Right ventricle myocardium superior (tissue), 1 donor: ENCODE results near the gene KCNQ1. TPM values are rescaled to one million over a fixed set of nuclear protein-coding genes. Genes with fewer than 3 reads are reported as not detected.

Experiments used
- ATAC-seq: fragments of 200-7000 bp; cut with Tn5 transposase; one replicate; pipeline ENCODE4 v1.9.1; 2020; ENCODE audit warnings: mild to moderate bottlenecking; ENCODE audit not compliant: poor library complexity
- DNase-seq: peaks from one replicate; pipeline ENCODE4 v3.0.0-alpha.2; 2020
- intact Hi-C: fragments of 100-400 bp; cut with DNase I; formaldehyde crosslinking; loops from one replicate; pipeline ENCODE4 v1.11.2; 2022
- total RNA-seq: library from RNA; stranded (reverse); fragmentation: NEBNext Ultra II Directional; extraction: Animal tissue kit (Norgen Biotek cat#: 25700); gene quantifications from one replicate; pipeline ENCODE4 v1.2.1, GENCODE V29; 2021
- donor health status: DM: no; HTN: yes; CAD: no; lungs with severe emphysema.

Gene KCNQ1
- total RNA-seq, 1 donor from 2014 or later: 33.4 TPM

- intact Hi-C loops: loop anchor here (10.0 kb wide), 1 partner anchor 64 kb away; no protein-coding TSS in a partner anchor
- ATAC-seq (no peak), DNase-seq (peak; percentile 33)
Observed at GRCh38 chr11:2828585-2829330, 383.9 kb downstream of the KCNQ1 start.

DNA sequence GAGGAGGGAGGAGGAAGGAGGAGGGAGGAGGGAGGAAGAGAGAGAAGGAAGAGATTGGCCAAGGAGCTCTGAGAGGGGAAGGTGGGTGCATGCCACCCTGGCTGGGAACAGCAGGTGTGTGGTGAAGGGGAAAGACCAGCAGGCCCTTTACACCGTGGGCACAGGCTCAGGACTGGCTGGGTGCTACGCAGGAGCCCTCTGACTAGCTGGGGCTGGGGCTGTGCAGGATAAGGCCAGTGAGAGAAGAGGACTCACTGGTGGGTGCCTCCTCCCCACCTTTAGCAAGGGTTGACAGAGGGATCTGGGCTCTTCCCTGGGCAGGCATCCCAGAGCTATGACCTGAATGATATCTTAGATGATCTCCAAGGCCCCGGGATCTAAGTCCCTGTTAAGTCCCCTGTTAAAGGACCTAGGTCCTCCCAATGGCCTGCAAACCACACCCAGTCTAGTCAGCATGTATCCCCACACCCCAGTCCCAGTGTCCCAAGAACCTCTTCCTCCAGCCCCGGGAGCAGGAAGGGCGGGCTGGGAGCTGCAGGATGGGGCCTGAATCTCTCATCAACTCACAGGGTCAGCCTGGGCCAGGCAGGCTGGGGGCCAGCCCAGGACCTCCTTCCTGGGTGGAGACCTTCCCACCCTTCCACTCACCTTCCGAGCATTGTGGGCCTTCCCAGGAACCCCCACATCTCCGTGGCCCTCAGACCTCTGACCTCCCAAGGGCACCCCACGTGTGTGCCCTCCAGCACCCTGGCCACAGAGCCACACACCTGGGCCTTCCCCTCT, 385.4 kb downstream of the KCNQ1 start:
- intact Hi-C loops: no loop called here
- ATAC-seq: no peak

GRCh38 chr11:2830886-2831285, 386.1 kb downstream of the KCNQ1 start:
- intact Hi-C loops: no loop called here
- ATAC-seq (no peak), DNase-seq (peak; percentile 26)

More for the DNA sequence above, 385.4 kb downstream of the KCNQ1 start:
- peak; percentile 67 for DNase-seq

- intact Hi-C loops: no loop called here
- DNase-seq (peak; percentile 32), ATAC-seq (no peak)
Observed at GRCh38 chr11:2831781-2832532, 387.1 kb downstream of the KCNQ1 start.

DNA sequence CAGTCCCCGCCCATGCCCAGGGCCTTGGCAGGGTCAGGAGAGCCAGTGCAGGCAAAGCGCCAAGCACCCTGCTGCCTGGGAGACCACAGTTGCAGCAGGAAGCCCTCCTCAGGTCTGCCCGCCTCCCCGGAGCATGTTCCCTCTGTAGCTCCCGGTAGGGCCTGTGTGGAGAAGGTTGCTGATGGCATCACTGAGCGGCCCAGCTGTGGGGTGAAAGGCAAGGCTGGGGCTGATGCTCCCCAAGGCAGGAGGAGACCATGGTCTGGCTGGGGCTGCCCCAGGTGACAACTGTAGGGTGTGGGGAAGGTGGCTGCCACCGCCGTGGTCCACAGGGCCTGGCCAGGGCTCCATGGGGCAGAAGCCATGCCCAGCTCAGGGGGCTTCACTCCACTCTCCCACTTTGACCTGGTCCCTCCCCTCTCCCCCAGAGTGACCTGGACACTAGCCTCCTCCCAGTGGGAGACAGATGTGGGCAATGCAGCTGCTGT, 387.8 kb downstream of the KCNQ1 start:
- DNase-seq (peak; percentile 22), ATAC-seq (no peak)
- intact Hi-C loops: no loop called here

DNA sequence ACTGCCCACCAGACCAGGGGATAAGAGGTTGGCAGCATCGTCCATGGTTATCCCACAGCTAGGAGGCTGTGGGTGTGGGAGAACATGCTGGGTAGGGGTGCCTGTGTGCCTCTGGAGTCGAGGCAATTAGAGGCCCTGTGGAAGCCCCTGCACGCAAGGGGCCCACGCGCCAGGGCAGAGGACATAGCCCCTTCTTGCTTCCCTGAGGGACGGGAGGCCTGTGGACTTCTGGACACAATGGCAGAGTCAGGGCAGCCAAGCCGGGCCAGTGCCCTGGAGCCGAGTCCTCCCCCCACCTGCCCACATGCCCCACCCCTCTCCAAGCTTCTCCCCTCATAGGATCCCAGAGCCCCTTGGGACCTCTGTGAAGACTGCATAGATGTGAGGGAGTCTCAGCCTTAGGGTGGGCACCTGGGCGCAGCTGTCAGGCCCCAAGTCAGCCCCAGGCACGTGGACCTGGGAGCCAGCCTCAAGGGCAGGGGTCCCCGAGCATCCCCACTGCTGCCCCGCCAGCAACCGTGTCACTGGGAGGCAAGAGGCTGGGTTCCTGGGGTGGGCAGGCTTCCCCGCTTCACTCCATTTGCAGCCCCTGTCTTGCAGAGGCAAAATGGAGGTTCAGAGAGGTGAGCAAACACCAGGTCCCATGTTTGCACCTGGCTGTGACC, 388.4 kb downstream of the KCNQ1 start:
- ATAC-seq (no peak), DNase-seq (peak; percentile 24)
- intact Hi-C loops: no loop called here

- peak; percentile 35 for DNase-seq
- ATAC-seq: no peak
- intact Hi-C loops: no loop called here
Observed at GRCh38 chr11:2833716-2834502, 389.1 kb downstream of the KCNQ1 start.

GRCh38 chr11:2834503-2835273, 389.9 kb downstream of the KCNQ1 start:
- DNase-seq: no peak
- intact Hi-C loops: no loop called here
- ATAC-seq: no peak

DNA sequence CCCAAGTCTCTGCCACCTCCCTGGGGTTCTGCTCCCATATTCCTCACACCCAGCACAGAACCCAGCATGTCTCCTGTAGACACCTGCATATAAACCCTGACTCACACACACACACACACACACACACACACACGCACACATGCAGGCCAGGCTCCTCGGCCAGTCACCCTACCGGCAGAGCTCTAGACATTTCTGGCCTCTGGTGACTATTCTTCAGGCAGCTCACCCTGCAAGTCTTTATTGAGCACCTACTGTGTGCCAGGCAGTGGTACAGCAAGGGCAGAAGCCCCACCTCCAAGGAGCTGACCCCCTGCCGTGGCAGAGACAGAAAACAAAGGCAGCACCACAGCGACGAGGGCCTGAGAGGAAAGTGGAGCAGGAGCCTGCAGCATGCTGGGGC, 390.5 kb downstream of the KCNQ1 start:
- DNase-seq: no peak
- intact Hi-C loops: no loop called here
- ATAC-seq: no peak

DNA sequence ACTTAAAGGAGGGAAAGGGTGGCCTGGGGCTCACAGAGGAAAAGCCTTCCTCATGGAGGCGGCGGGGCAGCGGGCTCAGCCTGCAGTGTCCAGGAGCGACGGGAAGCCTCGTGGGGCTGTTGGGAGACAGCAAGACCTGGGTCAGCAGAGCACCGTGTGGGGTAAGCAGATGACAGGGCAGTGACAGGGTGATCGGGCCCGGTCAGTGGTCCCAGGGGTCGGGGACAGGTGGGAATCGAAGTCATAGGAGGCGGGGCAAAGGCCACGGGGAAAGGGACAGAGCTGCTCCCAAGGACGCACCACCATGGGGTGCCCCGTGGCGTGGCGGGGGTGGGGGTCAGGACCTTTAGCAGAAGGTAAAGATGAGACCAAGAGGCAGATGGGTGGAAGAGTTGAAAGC, 390.9 kb downstream of the KCNQ1 start:
- intact Hi-C loops: no loop called here
- ATAC-seq (no peak), DNase-seq (no peak)

- ATAC-seq: no peak
- no peak for DNase-seq
- intact Hi-C loops: no loop called here
Observed at GRCh38 chr11:2836315-2837095, 391.7 kb downstream of the KCNQ1 start.

GRCh38 chr11:2837096-2837601, 392.3 kb downstream of the KCNQ1 start:
- ATAC-seq: peak; percentile 75
- intact Hi-C loops: no loop called here

DNA sequence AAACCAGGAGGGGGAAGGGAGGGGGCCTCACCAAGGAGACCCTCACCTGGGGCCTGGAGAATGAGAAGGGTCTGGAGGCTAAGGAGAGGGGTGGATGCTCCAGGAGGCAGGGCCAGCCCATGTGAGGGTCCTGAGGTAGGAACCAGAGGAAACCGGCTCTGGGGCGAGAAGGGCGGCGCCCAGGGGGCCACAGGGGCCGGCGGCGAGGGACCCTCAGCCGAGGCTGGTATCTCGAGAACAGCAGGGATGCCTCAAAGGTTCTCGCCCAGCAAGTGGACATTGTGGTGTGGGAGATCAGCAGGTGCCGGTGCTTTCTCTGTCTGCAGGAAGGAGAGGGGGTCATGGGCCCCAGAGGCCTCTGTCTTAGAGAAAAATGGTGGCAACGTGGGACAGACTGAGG, 392.8 kb downstream of the KCNQ1 start:
- ATAC-seq (no peak), DNase-seq (no peak)
- intact Hi-C loops: no loop called here

More at GRCh38 chr11:2837096-2837601, 392.3 kb downstream of the KCNQ1 start:
- peak; percentile 86 for DNase-seq

DNA sequence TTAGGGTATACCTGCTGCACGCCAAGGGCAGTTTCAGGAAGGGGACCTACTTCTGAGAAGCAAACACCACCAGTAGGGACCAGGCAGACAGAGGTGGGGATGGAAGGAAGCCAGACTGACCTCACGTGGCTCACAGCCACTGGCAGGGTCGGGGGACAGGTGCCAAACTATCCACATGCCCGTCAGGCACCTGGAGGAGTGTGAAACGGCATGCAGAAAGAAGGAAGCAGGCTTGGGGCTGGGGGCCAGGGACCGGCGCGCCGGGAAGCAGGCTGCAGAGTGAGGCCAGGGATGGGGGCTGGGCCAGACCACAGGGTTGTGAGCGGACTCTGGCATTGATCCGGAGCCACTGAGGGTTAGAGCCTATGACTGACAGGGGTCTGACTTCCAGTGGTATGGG, 393.3 kb downstream of the KCNQ1 start:
- intact Hi-C loops: no loop called here
- no peak for ATAC-seq
- DNase-seq: no peak

- intact Hi-C loops: no loop called here
- DNase-seq (no peak), ATAC-seq (no peak)
Observed at GRCh38 chr11:2838676-2839294, 394.0 kb downstream of the KCNQ1 start.

DNA sequence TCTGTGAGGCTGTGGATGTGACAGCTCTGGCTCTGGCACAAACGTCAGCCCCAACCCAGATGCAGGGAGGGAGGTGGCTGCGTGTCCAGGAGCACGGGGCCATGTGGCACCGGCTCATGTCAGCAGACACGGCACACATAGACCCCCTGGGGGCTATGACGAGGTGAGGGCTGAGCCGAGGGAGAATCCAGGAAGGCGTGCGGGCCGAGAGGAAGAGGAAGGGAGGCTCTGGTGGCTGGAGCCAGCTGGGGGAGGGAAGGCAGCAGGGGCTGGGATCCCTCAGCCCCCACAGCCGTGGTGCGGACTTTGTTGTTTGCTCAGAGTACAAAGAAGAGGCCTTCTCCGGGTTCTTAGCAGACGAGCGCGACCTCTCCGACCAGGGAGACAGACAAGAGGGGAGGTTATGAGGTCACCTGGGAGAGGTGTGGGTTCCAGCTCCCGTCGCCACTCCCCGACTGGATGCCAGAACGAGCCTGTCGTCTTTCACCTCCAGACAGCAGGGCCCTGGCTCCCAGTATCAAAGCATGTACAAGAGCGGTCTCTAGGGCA, 394.7 kb downstream of the KCNQ1 start:
- ATAC-seq: no peak
- intact Hi-C loops: no loop called here
- no peak for DNase-seq
